Esophagus muscularis mucosa (tissue), 4 donors: ENCODE data around the gene EFCAB12. TPM values are rescaled to one million over a fixed set of nuclear protein-coding genes. Genes with fewer than 3 reads are reported as not detected.

Source experiments
- DNase-seq: peaks from one replicate; pipeline ENCODE4 v3.0.0-alpha.2; 2017; ENCODE audit errors: extremely low spot score
- H3K27ac ChIP-seq, 4 donors: fragments of 200-600 bp; sonication (generic); replicated peaks in 1 of 4; 1 replicate in 3 of 4; 2 replicates in 1 of 4; pipeline ENCODE4 v1.5.1; 2016 to 2019; ENCODE audit warnings: mild to moderate bottlenecking in 1 of 4
- H3K27me3 ChIP-seq, 4 donors: fragments of 200-600 bp; sonication (generic); one replicate each; pipeline versions ENCODE4 v1.5.1 to v1.6.0; 2016 to 2019
- H3K36me3 ChIP-seq, 4 donors: fragments of 200-600 bp; sonication (generic); one replicate each; pipeline ENCODE4 v1.5.1; 2016 to 2019
- H3K4me1 ChIP-seq, 4 donors: fragments of 200-600 bp; sonication (generic); one replicate each; pipeline ENCODE4 v1.5.1; 2016 to 2019
- H3K4me3 ChIP-seq, 4 donors: fragments of 200-600 bp; sonication (generic); 1 replicate in 2 of 4; 2 replicates in 2 of 4; pipeline ENCODE4 v1.5.1; 2016 to 2019; ENCODE audit warnings: mild to moderate bottlenecking in 4 of 4, moderate library complexity in 1 of 4
- H3K9me3 ChIP-seq, 4 donors: fragments of 200-600 bp; sonication (generic); 1 replicate in 3 of 4; 2 replicates in 1 of 4; pipeline ENCODE4 v1.5.1; 2016 to 2019
- EP300 ChIP-seq: sonication (generic); formaldehyde crosslinking; IDR thresholded peaks from one replicate; pipeline ENCODE4 v1.6.1; 2017; ENCODE audit warnings: antibody characterized with exemption
- POLR2A ChIP-seq: fragments of 450-650 bp; IDR thresholded peaks from one replicate; pipeline ENCODE4 v1.6.1; 2017; ENCODE audit warnings: antibody characterized with exemption, moderate library complexity, mild to moderate bottlenecking, low read depth
- POLR2AphosphoS5 ChIP-seq, 2 donors: sonication (generic); formaldehyde crosslinking; IDR thresholded peaks; one replicate each; pipeline ENCODE4 v1.6.1; 2017; ENCODE audit warnings: antibody characterized with exemption in 2 of 2
- WGBS: methylation state at CpG from one replicate; pipeline ENCODE4 v1.1.5; 2018; 5-methylcytosine and 5-hydroxymethylcytosine counted together
- intact Hi-C: fragments of 100-400 bp; cut with DNase I; formaldehyde crosslinking; loops from one replicate; pipeline ENCODE4 v1.15.1; 2023
- total RNA-seq, 4 donors: library from RNA; depleted of rRNA; stranded (reverse); fragments of >200 nt; gene quantifications; one replicate each; pipeline versions ENCODE4 v1.1.0 to v1.2.1, GENCODE V29; 2016
- TF ChIP-seq, protein P1 (sequence below), 3 experiments: fragments of 200-600 bp in 2 of 3; fragments of 450-650 bp in 1 of 3; sonication (generic) in 2 of 3; IDR thresholded peaks; one replicate each; pipeline ENCODE4 v1.5.1; 2017 to 2019; ENCODE audit warnings: antibody characterized with exemption in 3 of 3, mild to moderate bottlenecking in 2 of 3, moderate library complexity in 1 of 3

Gene EFCAB12
- total RNA-seq, 4 donors from 2014 or later, result 0.19 to 0.42 TPM; not detected in 2

DNA sequence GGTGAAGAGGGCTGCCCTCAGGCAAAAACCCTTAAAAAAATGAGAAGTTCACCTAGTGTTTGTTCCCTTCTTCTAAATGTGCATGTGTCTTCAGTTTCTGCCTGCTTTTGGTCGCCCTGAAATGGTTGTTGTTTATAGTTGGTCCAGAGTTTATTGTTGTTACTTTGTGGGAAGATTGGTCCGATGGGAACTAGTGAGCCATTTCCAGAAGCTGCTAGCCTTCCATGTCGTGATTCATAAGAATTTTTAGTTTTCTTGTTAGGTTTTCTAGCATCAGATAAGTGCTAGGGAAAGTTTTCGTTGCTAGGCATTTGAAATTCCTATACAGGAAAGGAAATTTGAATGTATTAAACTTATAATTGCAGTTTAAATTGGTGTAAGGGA lies 45.3 kb upstream of the EFCAB12 start:
- H3K4me3 ChIP-seq, result no peak overlapping the region
- no peaks in the 10 kb centered on the region for H3K27me3 ChIP-seq
- no peak overlapping the region for H3K27ac ChIP-seq
- intact Hi-C loops, result no loop called here
- 58% methylated on average over 4 of the region's 4 CpGs for WGBS
- TF ChIP-seq POLR2A (no peak), EP300 (no peak), POLR2AphosphoS5 (IDR thresholded peaks at IDR 0.05) (no peak)
- TF ChIP-seq, protein P1, sequence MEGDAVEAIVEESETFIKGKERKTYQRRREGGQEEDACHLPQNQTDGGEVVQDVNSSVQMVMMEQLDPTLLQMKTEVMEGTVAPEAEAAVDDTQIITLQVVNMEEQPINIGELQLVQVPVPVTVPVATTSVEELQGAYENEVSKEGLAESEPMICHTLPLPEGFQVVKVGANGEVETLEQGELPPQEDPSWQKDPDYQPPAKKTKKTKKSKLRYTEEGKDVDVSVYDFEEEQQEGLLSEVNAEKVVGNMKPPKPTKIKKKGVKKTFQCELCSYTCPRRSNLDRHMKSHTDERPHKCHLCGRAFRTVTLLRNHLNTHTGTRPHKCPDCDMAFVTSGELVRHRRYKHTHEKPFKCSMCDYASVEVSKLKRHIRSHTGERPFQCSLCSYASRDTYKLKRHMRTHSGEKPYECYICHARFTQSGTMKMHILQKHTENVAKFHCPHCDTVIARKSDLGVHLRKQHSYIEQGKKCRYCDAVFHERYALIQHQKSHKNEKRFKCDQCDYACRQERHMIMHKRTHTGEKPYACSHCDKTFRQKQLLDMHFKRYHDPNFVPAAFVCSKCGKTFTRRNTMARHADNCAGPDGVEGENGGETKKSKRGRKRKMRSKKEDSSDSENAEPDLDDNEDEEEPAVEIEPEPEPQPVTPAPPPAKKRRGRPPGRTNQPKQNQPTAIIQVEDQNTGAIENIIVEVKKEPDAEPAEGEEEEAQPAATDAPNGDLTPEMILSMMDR (IDR thresholded peaks at IDR 0.05), result no peak
- DNase-seq, result no peak
- H3K9me3 ChIP-seq, result no peaks in the 10 kb centered on the region
- H3K36me3 ChIP-seq, result peaks cover 15 to 82% (median 33%) of the 10 kb centered on the region in 4 donors
- H3K4me1 ChIP-seq, result peaks cover 0 to under 1% (median 0%) of the 10 kb centered on the region in 4 donors

DNA sequence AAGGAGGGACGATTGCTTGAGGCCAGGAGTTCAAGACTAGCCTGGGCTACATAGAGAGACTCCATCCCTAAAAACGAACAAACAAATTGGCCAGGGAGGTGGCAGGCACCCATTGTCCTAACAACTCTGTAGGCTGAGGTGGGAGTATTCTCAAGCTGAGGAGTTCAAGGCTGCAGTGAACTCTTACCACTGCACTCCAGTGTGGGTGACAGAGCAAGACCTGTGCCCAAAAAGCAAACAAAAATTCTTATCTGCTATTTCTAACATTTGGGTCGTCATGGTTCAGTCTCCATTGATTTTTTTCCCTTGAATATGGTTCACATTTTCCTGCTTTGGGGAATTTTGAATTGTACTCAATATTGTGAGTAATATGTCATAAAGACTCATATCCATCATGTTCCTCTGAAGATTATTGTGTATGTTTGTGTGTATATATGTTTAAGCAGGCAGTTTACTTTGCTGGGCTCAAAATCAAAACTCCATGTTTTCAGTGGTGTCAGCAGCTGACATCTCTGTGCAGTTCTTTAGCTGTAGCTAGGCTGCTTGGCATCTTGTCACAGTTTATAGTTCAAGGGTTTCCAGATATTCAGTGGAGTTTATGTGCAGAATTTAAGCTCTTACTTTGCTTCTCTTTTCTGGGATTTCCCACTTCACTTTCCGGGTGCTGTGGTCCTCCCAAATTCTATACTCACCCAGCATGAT lies 44.8 kb upstream of the EFCAB12 start:
- no peak overlapping the region for H3K4me3 ChIP-seq
- H3K9me3 ChIP-seq, result no peaks in the 10 kb centered on the region
- no peak overlapping the region for H3K27ac ChIP-seq
- no peaks in the 10 kb centered on the region for H3K27me3 ChIP-seq
- peaks cover 0 to 6% (median 0%) of the 10 kb centered on the region in 4 donors for H3K4me1 ChIP-seq
- intact Hi-C loops, result no loop called here
- WGBS, result 86% methylated on average over 4 of the region's 4 CpGs
- TF ChIP-seq POLR2A (no peak), POLR2AphosphoS5 (IDR thresholded peaks at IDR 0.05) (no peak), EP300 (no peak)
- TF ChIP-seq, protein P1 (IDR thresholded peaks at IDR 0.05), result no peak
- peaks cover 15 to 79% (median 29%) of the 10 kb centered on the region in 4 donors for H3K36me3 ChIP-seq
- no peak for DNase-seq

DNA sequence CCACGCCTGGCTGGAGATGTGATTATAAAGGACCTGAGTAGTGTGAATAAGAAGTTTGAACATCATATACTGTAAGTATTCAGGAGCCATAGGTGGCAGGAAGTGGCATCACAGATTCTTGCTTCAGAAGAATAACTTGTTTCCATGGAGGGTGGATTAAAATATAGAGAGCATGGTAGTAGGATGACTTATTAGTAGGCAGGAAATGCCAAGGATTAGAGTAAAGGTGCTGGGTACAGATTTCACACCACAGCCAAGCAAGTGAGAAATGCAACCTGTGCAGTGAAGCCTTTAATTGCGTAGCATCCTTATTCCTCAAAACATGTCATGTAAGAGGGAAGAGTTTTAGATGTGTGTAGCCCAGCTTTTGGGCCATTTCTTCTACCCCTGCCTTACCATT lies 42.4 kb upstream of the EFCAB12 start:
- no peak overlapping the region for H3K27ac ChIP-seq
- H3K4me3 ChIP-seq, result no peak overlapping the region
- 85% methylated on average over 2 of the region's 2 CpGs for WGBS
- intact Hi-C loops, result no loop called here
- H3K27me3 ChIP-seq, result no peaks in the 10 kb centered on the region
- H3K9me3 ChIP-seq, result no peaks in the 10 kb centered on the region
- H3K36me3 ChIP-seq, result peaks cover 7 to 72% (median 9%) of the 10 kb centered on the region in 4 donors
- no peak for DNase-seq
- no peak for TF ChIP-seq POLR2A
- TF ChIP-seq, protein P1 (IDR thresholded peaks at IDR 0.05), result no peak
- no peak for TF ChIP-seq EP300
- no peak for TF ChIP-seq POLR2AphosphoS5 (IDR thresholded peaks at IDR 0.05)
- peaks cover 0 to 10% (median 0%) of the 10 kb centered on the region in 4 donors for H3K4me1 ChIP-seq

DNA sequence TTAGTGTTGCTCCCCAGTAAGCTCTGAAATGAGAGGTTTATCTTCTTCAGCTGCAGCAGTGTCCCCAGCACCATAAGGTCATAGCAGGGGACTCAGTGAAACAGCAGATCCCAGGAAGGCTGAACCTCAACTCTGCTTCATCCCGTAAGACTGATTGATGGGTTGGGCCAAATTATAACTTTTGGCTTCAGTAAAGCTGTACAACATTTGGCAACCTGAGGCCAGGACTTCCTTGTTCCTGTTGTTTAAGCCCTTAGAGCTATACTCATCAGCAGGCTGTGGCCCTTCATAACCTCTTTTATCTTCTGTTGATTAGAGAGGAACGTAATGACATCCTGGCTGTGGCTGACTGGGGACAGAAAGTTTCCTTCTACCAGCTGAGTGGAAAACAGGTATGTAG lies 40.6 kb upstream of the EFCAB12 start:
- intact Hi-C loops, result no loop called here
- 97% methylated on average over 2 of the region's 2 CpGs for WGBS
- DNase-seq, result no peak
- H3K4me1 ChIP-seq, result peaks cover 0 to 10% (median 0%) of the 10 kb centered on the region in 4 donors
- no peak overlapping the region for H3K27ac ChIP-seq
- H3K36me3 ChIP-seq, result peaks cover 15 to 66% (median 17%) of the 10 kb centered on the region in 4 donors
- TF ChIP-seq, protein P1 (IDR thresholded peaks at IDR 0.05), result no peak
- TF ChIP-seq POLR2A, result no peak
- H3K27me3 ChIP-seq, result no peaks in the 10 kb centered on the region
- H3K4me3 ChIP-seq, result no peak overlapping the region
- H3K9me3 ChIP-seq, result no peaks in the 10 kb centered on the region
